ENCODE measurements around the gene PSMA5.

PSMA5 gene

GRCh38 chr1:109350655-109351054, 75.6 kb downstream of the PSMA5 start:
- CTCF ChIA-PET: interaction anchor here (0.6 to 1.0 kb wide), 2 partner anchors 182 to 209 kb away, joined by 3 read pairs; no protein-coding TSS in a partner anchor
- no peak overlapping the region for H3K27ac ChIP-seq (ENCODE audit: extremely low read depth, low read depth, low read length)
- no peak overlapping the region for H3K4me3 ChIP-seq (ENCODE audit: low read depth, low read length)
- H3K36me3 ChIP-seq (ENCODE audit: control insufficient read depth in 2 of 2, insufficient read depth in 1 of 2, low read length in 2 of 2): peaks cover 25 to 74% of the 10 kb centered on the region in 2 experiments
- H3K9me3 ChIP-seq (ENCODE audit: control insufficient read depth, insufficient read depth, low read depth, low read length): no peaks in the 10 kb centered on the region
- no peaks in the 10 kb centered on the region for H3K4me1 ChIP-seq (ENCODE audit: control insufficient read depth, insufficient read depth, low read length)
- TF ChIP-seq SCRT2 (tag by site-specific recombination; IDR thresholded peaks at IDR 0.05): no peak
- no peak for TF ChIP-seq ZSCAN30 (tag by site-specific recombination; IDR thresholded peaks at IDR 0.05)
- no peak for TF ChIP-seq ZNF2 (tag by site-specific recombination; IDR thresholded peaks at IDR 0.05)
- TF ChIP-seq OVOL3 (tag by site-specific recombination; IDR thresholded peaks at IDR 0.05): no peak
- TF ChIP-seq ZNF670 (tag by site-specific recombination; IDR thresholded peaks at IDR 0.05; ENCODE audit: low read depth): no peak
- no peak for TF ChIP-seq ZNF623 (tag by site-specific recombination; IDR thresholded peaks at IDR 0.05)
- POLR2A ChIA-PET: no interaction called here

GRCh38 chr1:109350182-109350581, 76.1 kb downstream of the PSMA5 start:
- ChIA-PET POLR2A (no interaction called here), CTCF (interaction anchor here (1.0 kb wide), 1 partner anchor 182 kb away, joined by 3 read pairs; no protein-coding TSS in a partner anchor)
- H3K36me3 ChIP-seq (ENCODE audit: control insufficient read depth in 2 of 2, insufficient read depth in 1 of 2, low read length in 2 of 2): peaks cover 29 to 78% of the 10 kb centered on the region in 2 experiments

More at GRCh38 chr1:109350182-109350581, 76.1 kb downstream of the PSMA5 start:
- Histone ChIP-seq H3K4me1 (ENCODE audit: control insufficient read depth, insufficient read depth, low read length) (no peaks in the 10 kb centered on the region), H3K9me3 (ENCODE audit: control insufficient read depth, insufficient read depth, low read depth, low read length) (no peaks in the 10 kb centered on the region), H3K4me3 (ENCODE audit: low read depth, low read length) (no peak overlapping the region), H3K27ac (ENCODE audit: extremely low read depth, low read depth, low read length) (no peak overlapping the region)
- TF ChIP-seq ZNF488 (tag by site-specific recombination; IDR thresholded peaks at IDR 0.05) (no peak), ZNF776 (tag by site-specific recombination; IDR thresholded peaks at IDR 0.05; ENCODE audit: borderline replicate concordance) (no peak), ZNF223 (tag by site-specific recombination; IDR thresholded peaks at IDR 0.05) (no peak), ZFP37 (tag by site-specific recombination; IDR thresholded peaks at IDR 0.05) (no peak), ZNF2 (tag by site-specific recombination; IDR thresholded peaks at IDR 0.05) (no peak), GFI1B (tag by site-specific recombination; IDR thresholded peaks at IDR 0.05) (no peak), ZNF664 (tag by site-specific recombination; IDR thresholded peaks at IDR 0.05) (no peak), KLF10 (tag by site-specific recombination; IDR thresholded peaks at IDR 0.05) (no peak)

Data from HEK293 (cell line).